GM15510 (cell line): ENCODE measurements around the gene TMEM98.

Experiments
- POLR2A ChIP-seq: IDR thresholded peaks from 3 replicates; pipeline ENCODE4 v1.6.1; 2011; ENCODE audit warnings: borderline replicate concordance; ENCODE audit not compliant: insufficient read length; ENCODE audit errors: extremely low read depth

The TMEM98 gene

GRCh38 chr17:32930512-32930911 lies 2.6 kb downstream of the TMEM98 start:
- no peak for TF ChIP-seq POLR2A

- no peak for TF ChIP-seq POLR2A
Measured at GRCh38 chr17:32931686-32932085, 3.7 kb downstream of the TMEM98 start.

DNA sequence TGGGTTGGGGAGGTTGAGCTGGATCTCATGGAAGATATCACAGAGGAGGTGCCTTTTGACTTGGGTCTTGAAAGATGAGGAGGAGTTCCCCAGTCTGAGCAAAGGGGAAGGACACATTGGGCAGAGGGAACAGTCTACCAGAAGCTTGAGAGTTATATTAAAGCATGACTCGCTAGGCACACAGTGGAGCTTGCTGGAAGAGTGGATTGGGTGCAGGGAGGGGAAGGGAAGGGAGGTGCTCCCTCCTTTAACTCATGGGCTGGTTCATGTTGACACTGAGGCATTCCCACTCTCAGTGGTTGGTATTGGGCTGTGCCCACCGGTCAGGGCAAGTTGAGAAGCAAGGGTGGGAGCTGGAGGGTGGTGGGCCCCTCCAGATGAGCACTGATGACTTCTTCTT lies 5.9 kb downstream of the TMEM98 start:
- no peak for TF ChIP-seq POLR2A

GRCh38 chr17:32935726-32936125 lies 7.8 kb downstream of the TMEM98 start:
- TF ChIP-seq POLR2A: no peak

DNA sequence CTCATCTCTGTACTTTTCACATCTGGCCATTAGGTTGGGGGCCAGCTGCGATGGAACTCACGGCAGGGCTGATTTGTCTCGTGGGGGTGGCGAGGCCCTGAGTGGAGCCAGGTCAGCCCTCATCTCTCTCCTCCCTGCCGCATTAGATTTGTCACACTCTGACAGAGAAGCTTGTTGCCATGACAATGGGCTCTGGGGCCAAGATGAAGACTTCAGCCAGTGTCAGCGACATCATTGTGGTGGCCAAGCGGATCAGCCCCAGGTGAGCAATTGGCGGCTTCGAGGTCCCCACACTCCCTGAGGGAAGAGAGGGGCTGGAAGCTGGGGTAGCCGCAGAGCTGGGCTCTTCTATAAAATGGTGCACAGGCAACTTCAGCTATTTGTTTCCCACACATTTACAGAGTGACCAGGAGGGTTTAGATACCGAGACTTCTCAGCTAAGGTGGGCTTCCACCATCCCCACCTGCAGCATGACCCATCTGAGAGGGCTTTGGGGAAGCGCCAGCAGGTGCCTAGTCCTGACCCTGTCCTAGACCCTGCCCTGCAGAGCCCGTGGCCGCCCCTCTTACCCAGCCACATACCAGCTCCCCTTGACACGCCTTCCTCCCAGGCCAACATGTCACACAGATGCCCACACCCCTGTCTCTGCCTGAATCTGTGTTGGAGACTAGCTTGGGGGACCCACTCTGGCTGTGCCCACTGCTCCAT lies 8.4 kb downstream of the TMEM98 start:
- no peak for TF ChIP-seq POLR2A

- no peak for TF ChIP-seq POLR2A
Measured at GRCh38 chr17:32936894-32937500, 9.0 kb downstream of the TMEM98 start.

DNA sequence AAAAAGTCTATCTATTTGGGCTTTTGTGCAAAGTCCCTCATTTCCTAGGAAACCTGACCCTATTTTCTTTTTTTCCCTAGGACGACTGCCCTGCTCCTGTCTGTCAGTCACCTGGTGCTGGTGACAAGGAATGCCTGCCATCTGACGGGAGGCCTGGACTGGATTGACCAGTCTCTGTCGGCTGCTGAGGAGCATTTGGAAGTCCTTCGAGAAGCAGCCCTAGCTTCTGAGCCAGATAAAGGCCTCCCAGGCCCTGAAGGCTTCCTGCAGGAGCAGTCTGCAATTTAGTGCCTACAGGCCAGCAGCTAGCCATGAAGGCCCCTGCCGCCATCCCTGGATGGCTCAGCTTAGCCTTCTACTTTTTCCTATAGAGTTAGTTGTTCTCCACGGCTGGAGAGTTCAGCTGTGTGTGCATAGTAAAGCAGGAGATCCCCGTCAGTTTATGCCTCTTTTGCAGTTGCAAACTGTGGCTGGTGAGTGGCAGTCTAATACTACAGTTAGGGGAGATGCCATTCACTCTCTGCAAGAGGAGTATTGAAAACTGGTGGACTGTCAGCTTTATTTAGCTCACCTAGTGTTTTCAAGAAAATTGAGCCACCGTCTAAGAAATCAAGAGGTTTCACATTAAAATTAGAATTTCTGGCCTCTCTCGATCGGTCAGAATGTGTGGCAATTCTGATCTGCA lies 12.9 kb downstream of the TMEM98 start:
- TF ChIP-seq POLR2A: no peak

DNA sequence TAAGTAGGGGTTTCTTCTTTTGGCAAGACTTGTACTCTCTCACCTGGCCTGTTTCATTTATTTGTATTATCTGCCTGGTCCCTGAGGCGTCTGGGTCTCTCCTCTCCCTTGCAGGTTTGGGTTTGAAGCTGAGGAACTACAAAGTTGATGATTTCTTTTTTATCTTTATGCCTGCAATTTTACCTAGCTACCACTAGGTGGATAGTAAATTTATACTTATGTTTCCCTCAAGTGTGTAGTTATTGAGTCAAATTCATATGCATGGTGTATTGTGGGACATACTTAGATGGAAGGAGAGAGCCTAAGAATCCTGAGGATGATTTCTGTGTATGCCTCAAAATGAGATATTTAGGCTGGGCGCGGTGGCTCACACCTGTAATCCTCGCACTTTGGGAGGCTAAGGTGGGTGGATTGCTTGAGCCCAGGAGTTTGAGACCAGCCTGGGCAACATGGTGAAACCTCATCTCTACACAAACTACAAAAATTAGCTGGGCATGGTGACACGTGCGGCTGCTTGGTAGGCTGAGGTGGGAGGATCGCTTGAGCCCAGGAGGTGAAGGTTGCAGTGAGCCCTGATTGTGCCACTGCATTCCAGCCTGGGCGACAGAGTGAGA lies 13.6 kb downstream of the TMEM98 start:
- no peak for TF ChIP-seq POLR2A

GRCh38 chr17:32943206-32943605 lies 15.3 kb downstream of the TMEM98 start:
- no peak for TF ChIP-seq POLR2A

- TF ChIP-seq POLR2A: no peak
Measured at GRCh38 chr17:32943647-32944191, 15.8 kb downstream of the TMEM98 start.

- no peak for TF ChIP-seq POLR2A
Measured at GRCh38 chr17:32944248-32945020, 16.5 kb downstream of the TMEM98 start.

DNA sequence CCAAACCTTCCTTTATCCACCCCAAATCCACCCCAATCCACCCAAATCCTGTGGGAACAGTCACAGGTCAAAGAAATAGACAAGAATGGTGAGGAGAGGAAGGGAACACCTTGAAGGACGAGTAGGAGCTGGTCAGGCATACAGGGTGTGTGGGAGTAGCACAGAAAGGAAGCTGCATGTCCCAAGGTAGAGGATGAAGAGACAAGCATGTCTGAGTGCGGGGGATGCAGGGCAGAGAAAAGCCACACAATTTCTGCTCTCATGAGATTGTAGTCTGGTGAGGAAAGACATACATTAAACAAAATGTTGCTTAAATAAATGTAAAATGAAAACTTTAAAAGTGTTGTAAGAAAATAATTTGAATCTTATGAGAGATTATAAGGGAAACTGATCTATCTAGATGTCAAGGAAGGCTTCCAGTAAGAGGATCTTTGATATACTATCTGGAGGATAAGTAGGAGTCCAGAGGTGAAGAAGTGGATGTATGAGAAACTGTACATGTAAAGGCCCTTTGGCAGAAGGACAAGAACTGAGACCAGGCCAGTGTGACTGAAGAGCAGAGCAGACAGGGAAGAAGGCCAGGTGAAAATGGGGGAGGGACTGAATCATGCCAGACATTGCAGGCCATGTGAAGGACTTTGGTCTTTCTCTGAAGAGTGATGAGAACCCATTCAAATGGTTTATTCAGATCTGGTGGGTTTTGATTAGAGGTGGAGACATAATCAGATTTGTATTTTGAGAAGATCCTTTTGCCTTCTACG lies 18.6 kb downstream of the TMEM98 start:
- TF ChIP-seq POLR2A: no peak

- TF ChIP-seq POLR2A: no peak
Measured at GRCh38 chr17:32947736-32948135, 19.8 kb downstream of the TMEM98 start.

- no peak for TF ChIP-seq POLR2A
Measured at GRCh38 chr17:32949181-32949580, 21.2 kb downstream of the TMEM98 start.
